ENCODE results near the gene EGLN2.

The EGLN2 gene

GRCh38 chr19:40797963-40798682, 868 bp upstream of the EGLN2 start:
- Histone ChIP-seq H3K36me3 (ENCODE audit: control insufficient read depth, insufficient read depth, low read length) (no peaks in the 10 kb centered on the region), H3K4me1 (ENCODE audit: control insufficient read depth, insufficient read depth, low read length) (peaks cover 40% of the 10 kb centered on the region), H3K9me3 (ENCODE audit: control insufficient read depth, low read length) (no peaks in the 10 kb centered on the region), H3K9ac (ENCODE audit: low read length) (peak overlapping the region; percentile 49), H3K27me3 (ENCODE audit: control insufficient read depth, insufficient read depth, low read length) (no peaks in the 10 kb centered on the region), H3K4me3 (ENCODE audit: low read length) (peak overlapping the region; percentile 11)

- H3K4me1 ChIP-seq (ENCODE audit: control insufficient read depth, insufficient read depth, low read length) = peaks cover 55% of the 10 kb centered on the region
- no peaks in the 10 kb centered on the region for H3K27me3 ChIP-seq (ENCODE audit: control insufficient read depth, insufficient read depth, low read length)
- no peaks in the 10 kb centered on the region for H3K36me3 ChIP-seq (ENCODE audit: control insufficient read depth, insufficient read depth, low read length)
- peak overlapping the region; percentile 56 for H3K4me3 ChIP-seq (ENCODE audit: low read length)
- no peaks in the 10 kb centered on the region for H3K9me3 ChIP-seq (ENCODE audit: control insufficient read depth, low read length)
- H3K9ac ChIP-seq (ENCODE audit: low read length) = peak overlapping the region; percentile 79
Observed at GRCh38 chr19:40799558-40800338, 757 bp downstream of the EGLN2 start.

GRCh38 chr19:40800339-40800996, 1.5 kb downstream of the EGLN2 start:
- peak overlapping the region; percentile 79 for H3K9ac ChIP-seq (ENCODE audit: low read length)
- no peaks in the 10 kb centered on the region for H3K36me3 ChIP-seq (ENCODE audit: control insufficient read depth, insufficient read depth, low read length)
- H3K9me3 ChIP-seq (ENCODE audit: control insufficient read depth, low read length) = no peaks in the 10 kb centered on the region
- peak overlapping the region; percentile 56 for H3K4me3 ChIP-seq (ENCODE audit: low read length)
- peaks cover 62% of the 10 kb centered on the region for H3K4me1 ChIP-seq (ENCODE audit: control insufficient read depth, insufficient read depth, low read length)
- no peaks in the 10 kb centered on the region for H3K27me3 ChIP-seq (ENCODE audit: control insufficient read depth, insufficient read depth, low read length)

GRCh38 chr19:40800997-40801377, 2.0 kb downstream of the EGLN2 start:
- H3K4me3 ChIP-seq (ENCODE audit: low read length) = no peak overlapping the region
- peaks cover 68% of the 10 kb centered on the region for H3K4me1 ChIP-seq (ENCODE audit: control insufficient read depth, insufficient read depth, low read length)

GRCh38 chr19:40801426-40802299, 2.7 kb downstream of the EGLN2 start:
- Histone ChIP-seq H3K9ac (ENCODE audit: low read length) (peak overlapping the region; percentile 42), H3K4me1 (ENCODE audit: control insufficient read depth, insufficient read depth, low read length) (peaks cover 74% of the 10 kb centered on the region), H3K4me3 (ENCODE audit: low read length) (no peak overlapping the region), H3K9me3 (ENCODE audit: control insufficient read depth, low read length) (no peaks in the 10 kb centered on the region), H3K36me3 (ENCODE audit: control insufficient read depth, insufficient read depth, low read length) (no peaks in the 10 kb centered on the region), H3K27me3 (ENCODE audit: control insufficient read depth, insufficient read depth, low read length) (no peaks in the 10 kb centered on the region)

More at GRCh38 chr19:40800997-40801377, 2.0 kb downstream of the EGLN2 start:
- no peaks in the 10 kb centered on the region for H3K36me3 ChIP-seq (ENCODE audit: control insufficient read depth, insufficient read depth, low read length)
- no peaks in the 10 kb centered on the region for H3K9me3 ChIP-seq (ENCODE audit: control insufficient read depth, low read length)
- no peaks in the 10 kb centered on the region for H3K27me3 ChIP-seq (ENCODE audit: control insufficient read depth, insufficient read depth, low read length)
- H3K9ac ChIP-seq (ENCODE audit: low read length) = no peak overlapping the region

- peaks cover 6% of the 10 kb centered on the region for H3K36me3 ChIP-seq (ENCODE audit: control insufficient read depth, insufficient read depth, low read length)
- peaks cover 81% of the 10 kb centered on the region for H3K4me1 ChIP-seq (ENCODE audit: control insufficient read depth, insufficient read depth, low read length)
- H3K9ac ChIP-seq (ENCODE audit: low read length) = peak overlapping the region; percentile 42
- H3K27me3 ChIP-seq (ENCODE audit: control insufficient read depth, insufficient read depth, low read length) = no peaks in the 10 kb centered on the region
- peak overlapping the region; percentile 3 for H3K4me3 ChIP-seq (ENCODE audit: low read length)
- no peaks in the 10 kb centered on the region for H3K9me3 ChIP-seq (ENCODE audit: control insufficient read depth, low read length)
Observed at GRCh38 chr19:40802300-40803169, 3.5 kb downstream of the EGLN2 start.

GRCh38 chr19:40803170-40803856, 4.3 kb downstream of the EGLN2 start:
- Histone ChIP-seq H3K27me3 (ENCODE audit: control insufficient read depth, insufficient read depth, low read length) (no peaks in the 10 kb centered on the region), H3K4me1 (ENCODE audit: control insufficient read depth, insufficient read depth, low read length) (peaks cover 75% of the 10 kb centered on the region), H3K9me3 (ENCODE audit: control insufficient read depth, low read length) (no peaks in the 10 kb centered on the region), H3K4me3 (ENCODE audit: low read length) (peak overlapping the region; percentile 3), H3K36me3 (ENCODE audit: control insufficient read depth, insufficient read depth, low read length) (peaks cover 14% of the 10 kb centered on the region), H3K9ac (ENCODE audit: low read length) (peak overlapping the region; percentile 42)

GRCh38 chr19:40803857-40804782, 5.1 kb downstream of the EGLN2 start:
- H3K36me3 ChIP-seq (ENCODE audit: control insufficient read depth, insufficient read depth, low read length) = peaks cover 16% of the 10 kb centered on the region

GRCh38 chr19:40804783-40805242, 5.8 kb downstream of the EGLN2 start:
- Histone ChIP-seq H3K4me3 (ENCODE audit: low read length) (no peak overlapping the region), H3K9ac (ENCODE audit: low read length) (peak overlapping the region; percentile 36), H3K36me3 (ENCODE audit: control insufficient read depth, insufficient read depth, low read length) (peaks cover 16% of the 10 kb centered on the region), H3K9me3 (ENCODE audit: control insufficient read depth, low read length) (no peaks in the 10 kb centered on the region), H3K27me3 (ENCODE audit: control insufficient read depth, insufficient read depth, low read length) (no peaks in the 10 kb centered on the region), H3K4me1 (ENCODE audit: control insufficient read depth, insufficient read depth, low read length) (peaks cover 75% of the 10 kb centered on the region)

More at GRCh38 chr19:40803857-40804782, 5.1 kb downstream of the EGLN2 start:
- peak overlapping the region; percentile 18 for H3K9ac ChIP-seq (ENCODE audit: low read length)
- no peaks in the 10 kb centered on the region for H3K9me3 ChIP-seq (ENCODE audit: control insufficient read depth, low read length)
- peaks cover 75% of the 10 kb centered on the region for H3K4me1 ChIP-seq (ENCODE audit: control insufficient read depth, insufficient read depth, low read length)
- H3K27me3 ChIP-seq (ENCODE audit: control insufficient read depth, insufficient read depth, low read length) = no peaks in the 10 kb centered on the region
- H3K4me3 ChIP-seq (ENCODE audit: low read length) = no peak overlapping the region

Measured in mucosa of stomach (tissue), 1 donor.